Vagina (tissue), 2 donors: Measurements from ENCODE around the gene IER5L. TPM values are rescaled to one million over a fixed set of nuclear protein-coding genes. Genes with fewer than 3 reads are reported as not detected.
"Not testable (repeated sequence)": the region's sequence is repeated elsewhere in the genome, so short reads cannot be mapped to it uniquely, and the experiment has no call there.

Experiments used
- DNase-seq, 2 donors: peaks; one replicate each; pipeline ENCODE4 v3.0.0-alpha.2; 2017; ENCODE audit errors: extremely low spot score in 2 of 2
- H3K27ac ChIP-seq: fragments of 200-600 bp; sonication (generic); one replicate; pipeline ENCODE4 v1.5.1; 2019
- H3K27me3 ChIP-seq: fragments of 200-600 bp; sonication (generic); one replicate; pipeline ENCODE4 v1.5.1; 2019
- H3K36me3 ChIP-seq, 2 donors: fragments of 200-600 bp; sonication (generic); one replicate each; pipeline ENCODE4 v1.5.1; 2017 to 2019
- H3K4me1 ChIP-seq: fragments of 200-600 bp; sonication (generic); one replicate; pipeline ENCODE4 v1.5.1; 2019
- H3K4me3 ChIP-seq, 2 donors: fragments of 200-600 bp; sonication (generic); 1 replicate in 1 of 2; 2 replicates in 1 of 2; pipeline ENCODE4 v1.5.1; 2016 to 2019
- H3K9me3 ChIP-seq: fragments of 200-600 bp; sonication (generic); one replicate; pipeline ENCODE4 v1.5.1; 2019
- POLR2A ChIP-seq, 2 donors: fragments of 450-650 bp; IDR thresholded peaks; one replicate each; pipeline ENCODE4 v1.6.1; 2017; ENCODE audit warnings: antibody characterized with exemption in 2 of 2, mild to moderate bottlenecking in 2 of 2, moderate library complexity in 2 of 2
- POLR2AphosphoS5 ChIP-seq, 2 donors: sonication (generic); formaldehyde crosslinking; IDR thresholded peaks; one replicate each; pipeline ENCODE4 v1.9.0; 2017; ENCODE audit warnings: antibody characterized with exemption in 2 of 2, mild to moderate bottlenecking in 2 of 2, low read depth in 1 of 2; ENCODE audit not compliant: insufficient read depth in 1 of 2
- intact Hi-C: fragments of 100-400 bp; cut with DNase I; formaldehyde crosslinking; loops from one replicate; pipeline ENCODE4 v1.15.1; 2023
- total RNA-seq: library from RNA; depleted of rRNA; stranded (reverse); fragments of >200 nt; gene quantifications from one replicate; pipeline ENCODE4 v1.2.3, GENCODE V29; 2016
- TF ChIP-seq, protein P1 (sequence below), 3 experiments: fragments of 450-650 bp in 2 of 3; fragments of 200-600 bp in 1 of 3; sonication (generic) in 1 of 3; IDR thresholded peaks; one replicate each; pipeline ENCODE4 v1.5.1; 2017 to 2019; ENCODE audit warnings: antibody characterized with exemption in 3 of 3, mild to moderate bottlenecking in 2 of 3, moderate library complexity in 2 of 3

IER5L gene
- total RNA-seq, 1 donor from 2014 or later = 34.4 TPM

DNA sequence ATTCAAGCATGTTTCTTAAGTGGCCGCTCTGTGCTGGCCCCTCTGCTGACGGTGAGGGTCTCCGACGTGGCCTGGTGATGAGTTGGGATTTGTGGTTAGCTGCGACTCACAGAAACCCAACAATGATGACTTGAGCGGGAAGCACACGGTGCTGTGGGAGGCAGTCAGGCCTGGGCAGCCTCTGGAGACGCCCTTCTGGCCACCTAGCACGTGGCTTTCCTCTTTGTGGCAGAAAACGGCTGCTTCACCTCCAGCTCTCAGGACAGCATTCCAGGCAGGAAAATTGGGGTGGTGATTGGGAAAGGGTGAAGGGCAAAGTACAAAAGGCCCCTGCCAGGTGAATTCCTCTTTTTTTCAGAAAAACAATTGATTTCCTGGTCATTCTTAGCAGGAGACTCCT, 17.5 kb upstream of the IER5L start:
- Histone ChIP-seq H3K27ac (no peak overlapping the region), H3K27me3 (no peaks in the 10 kb centered on the region), H3K9me3 (no peaks in the 10 kb centered on the region), H3K4me1 (peaks cover 32% of the 10 kb centered on the region), H3K4me3 (no peak overlapping the region), H3K36me3 (no peaks in the 10 kb centered on the region)
- intact Hi-C loops = no loop called here
- TF ChIP-seq, protein P1, sequence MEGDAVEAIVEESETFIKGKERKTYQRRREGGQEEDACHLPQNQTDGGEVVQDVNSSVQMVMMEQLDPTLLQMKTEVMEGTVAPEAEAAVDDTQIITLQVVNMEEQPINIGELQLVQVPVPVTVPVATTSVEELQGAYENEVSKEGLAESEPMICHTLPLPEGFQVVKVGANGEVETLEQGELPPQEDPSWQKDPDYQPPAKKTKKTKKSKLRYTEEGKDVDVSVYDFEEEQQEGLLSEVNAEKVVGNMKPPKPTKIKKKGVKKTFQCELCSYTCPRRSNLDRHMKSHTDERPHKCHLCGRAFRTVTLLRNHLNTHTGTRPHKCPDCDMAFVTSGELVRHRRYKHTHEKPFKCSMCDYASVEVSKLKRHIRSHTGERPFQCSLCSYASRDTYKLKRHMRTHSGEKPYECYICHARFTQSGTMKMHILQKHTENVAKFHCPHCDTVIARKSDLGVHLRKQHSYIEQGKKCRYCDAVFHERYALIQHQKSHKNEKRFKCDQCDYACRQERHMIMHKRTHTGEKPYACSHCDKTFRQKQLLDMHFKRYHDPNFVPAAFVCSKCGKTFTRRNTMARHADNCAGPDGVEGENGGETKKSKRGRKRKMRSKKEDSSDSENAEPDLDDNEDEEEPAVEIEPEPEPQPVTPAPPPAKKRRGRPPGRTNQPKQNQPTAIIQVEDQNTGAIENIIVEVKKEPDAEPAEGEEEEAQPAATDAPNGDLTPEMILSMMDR (IDR thresholded peaks at IDR 0.05) = no peak
- no peak for TF ChIP-seq POLR2AphosphoS5 (IDR thresholded peaks at IDR 0.05; ENCODE audit: insufficient read depth in 1 of 2, low read depth in 1 of 2)
- TF ChIP-seq POLR2A (IDR thresholded peaks at IDR 0.05) = no peak
- DNase-seq = no peak

DNA sequence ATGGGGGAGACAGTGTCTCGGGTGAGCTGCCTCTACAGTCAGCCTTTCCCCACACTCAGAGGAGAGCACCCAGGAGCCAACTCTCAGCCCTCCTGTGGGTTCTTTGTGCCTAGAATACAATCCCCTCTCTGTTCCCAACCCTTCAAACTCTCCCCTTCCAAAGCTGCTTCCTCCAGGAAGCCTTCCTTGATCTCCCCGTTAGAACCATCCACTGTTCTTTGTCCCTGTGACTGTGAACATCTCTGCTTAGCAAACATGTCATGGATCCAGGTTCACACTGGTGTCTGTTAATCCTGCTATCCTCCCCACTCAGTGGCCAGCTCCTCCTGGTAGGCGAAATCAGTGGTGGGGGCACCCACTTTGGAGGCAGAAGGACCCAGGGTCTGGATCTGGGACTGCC, 16.2 kb upstream of the IER5L start:
- no peak overlapping the region for H3K4me3 ChIP-seq
- intact Hi-C loops = no loop called here
- peaks cover 32% of the 10 kb centered on the region for H3K4me1 ChIP-seq
- no peaks in the 10 kb centered on the region for H3K27me3 ChIP-seq
- no peak for DNase-seq
- no peak for TF ChIP-seq POLR2AphosphoS5 (IDR thresholded peaks at IDR 0.05; ENCODE audit: insufficient read depth in 1 of 2, low read depth in 1 of 2)
- TF ChIP-seq POLR2A (IDR thresholded peaks at IDR 0.05) = no peak
- TF ChIP-seq, protein P1 (IDR thresholded peaks at IDR 0.05) = no peak
- H3K27ac ChIP-seq = peak overlapping the region; percentile 35
- no peaks in the 10 kb centered on the region for H3K9me3 ChIP-seq
- no peaks in the 10 kb centered on the region for H3K36me3 ChIP-seq

DNA sequence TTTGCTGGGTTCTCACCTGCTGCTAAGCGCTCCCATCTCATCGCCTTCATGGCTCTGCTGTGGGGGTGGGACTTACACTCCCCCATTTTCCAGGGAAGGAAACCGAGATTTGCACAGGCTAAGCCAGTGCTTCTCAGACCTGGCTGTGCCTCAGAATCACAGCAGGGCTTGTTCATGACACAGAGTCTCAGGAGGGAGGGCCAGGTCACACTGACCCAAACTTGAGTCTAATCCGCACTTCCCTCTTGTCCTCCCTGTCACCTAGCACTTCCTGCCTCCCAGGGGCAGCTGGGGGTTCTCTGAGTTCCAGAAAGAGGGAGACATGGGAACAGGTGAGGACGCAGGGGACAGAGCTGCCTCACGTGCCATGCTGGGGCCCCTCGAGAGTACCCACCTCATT, 15.6 kb upstream of the IER5L start:
- no peaks in the 10 kb centered on the region for H3K36me3 ChIP-seq
- H3K27me3 ChIP-seq = no peaks in the 10 kb centered on the region
- TF ChIP-seq, protein P1 (IDR thresholded peaks at IDR 0.05) = no peak
- TF ChIP-seq POLR2A (IDR thresholded peaks at IDR 0.05) (no peak), POLR2AphosphoS5 (IDR thresholded peaks at IDR 0.05; ENCODE audit: insufficient read depth in 1 of 2, low read depth in 1 of 2) (peak in 1 of 2 donors; percentile 34)
- peaks cover 27% of the 10 kb centered on the region for H3K4me1 ChIP-seq
- no peak overlapping the region for H3K4me3 ChIP-seq
- peak overlapping the region; percentile 35 for H3K27ac ChIP-seq
- no peaks in the 10 kb centered on the region for H3K9me3 ChIP-seq
- no peak for DNase-seq
- intact Hi-C loops = no loop called here

DNA sequence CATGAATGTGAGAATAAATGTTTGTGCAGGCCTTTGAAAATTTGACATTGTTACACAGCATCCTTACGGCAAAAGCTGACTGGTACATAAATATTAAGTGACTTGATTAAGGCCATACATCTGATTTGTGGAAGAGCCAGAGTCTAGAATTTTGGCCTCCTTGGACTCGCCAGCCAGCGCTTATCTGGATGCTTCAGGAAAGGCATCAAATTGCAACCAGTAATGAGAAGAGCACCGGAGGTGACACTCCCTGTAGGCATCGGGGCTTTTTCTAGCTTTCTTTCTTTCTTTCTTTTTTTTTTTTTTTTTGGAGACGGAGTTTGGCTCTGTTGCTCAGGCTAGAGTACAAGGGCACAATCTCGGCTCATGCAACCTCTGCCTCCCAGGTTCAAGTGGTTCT, 13.2 kb upstream of the IER5L start:
- intact Hi-C loops = no loop called here
- TF ChIP-seq POLR2A (IDR thresholded peaks at IDR 0.05) (no peak), POLR2AphosphoS5 (IDR thresholded peaks at IDR 0.05; ENCODE audit: insufficient read depth in 1 of 2, low read depth in 1 of 2) (no peak)
- TF ChIP-seq, protein P1 (IDR thresholded peaks at IDR 0.05) = no peak
- Histone ChIP-seq H3K9me3 (no peaks in the 10 kb centered on the region), H3K4me3 (no peak overlapping the region), H3K4me1 (peaks cover 15% of the 10 kb centered on the region), H3K36me3 (no peaks in the 10 kb centered on the region), H3K27ac (no peak overlapping the region), H3K27me3 (no peaks in the 10 kb centered on the region)
- no peak for DNase-seq

DNA sequence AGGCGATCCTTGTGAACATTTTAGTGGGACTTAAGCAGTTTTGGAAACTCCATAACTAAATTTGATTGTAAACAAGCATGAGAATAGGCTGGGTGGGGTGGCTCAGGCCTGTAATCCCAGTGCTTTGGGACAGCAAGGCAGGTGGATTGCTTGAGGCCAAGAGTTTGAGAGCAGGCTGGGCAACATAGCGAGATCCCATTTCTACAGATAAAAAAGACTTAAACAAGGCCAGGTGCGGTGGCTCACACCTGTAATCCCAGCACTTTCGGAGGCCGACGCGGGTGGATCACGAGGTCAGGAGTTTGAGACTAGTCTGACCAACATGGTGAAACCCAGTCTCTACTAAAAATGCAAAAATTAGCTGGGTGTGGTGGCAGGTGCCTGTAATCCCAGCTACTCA, 11.9 kb upstream of the IER5L start:
- H3K4me3 ChIP-seq, DNase-seq, H3K27me3 ChIP-seq, H3K27ac ChIP-seq, H3K9me3 ChIP-seq, H3K36me3 ChIP-seq, intact Hi-C loops: not testable (repeated sequence)
- peaks cover 15% of the 10 kb centered on the region for H3K4me1 ChIP-seq

DNA sequence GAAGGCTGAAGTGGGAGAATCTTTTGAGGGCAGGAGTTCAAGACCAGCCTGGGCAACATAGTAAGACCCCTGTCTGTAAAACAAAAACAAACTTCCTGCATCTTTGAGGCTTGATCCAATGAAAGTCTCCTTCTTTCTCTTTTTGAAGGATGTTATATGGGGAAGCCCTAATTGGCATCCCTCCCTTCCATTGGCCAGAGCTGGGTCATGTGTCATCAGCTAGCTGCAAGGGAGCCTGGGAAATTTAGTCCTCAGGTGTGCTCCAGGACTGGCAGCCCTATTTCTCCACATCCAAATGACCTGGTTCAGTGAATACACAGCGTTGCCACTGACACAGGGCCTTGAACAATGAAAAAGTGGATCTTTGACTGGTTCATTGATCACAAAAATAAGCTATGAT, 9.0 kb upstream of the IER5L start:
- no peaks in the 10 kb centered on the region for H3K9me3 ChIP-seq
- TF ChIP-seq, protein P1 (IDR thresholded peaks at IDR 0.05) = no peak
- TF ChIP-seq POLR2AphosphoS5 (IDR thresholded peaks at IDR 0.05; ENCODE audit: insufficient read depth in 1 of 2, low read depth in 1 of 2) = no peak
- TF ChIP-seq POLR2A (IDR thresholded peaks at IDR 0.05) = no peak
- H3K27me3 ChIP-seq = no peaks in the 10 kb centered on the region
- no peaks in the 10 kb centered on the region for H3K36me3 ChIP-seq
- H3K27ac ChIP-seq = no peak overlapping the region
- peaks cover 10% of the 10 kb centered on the region for H3K4me1 ChIP-seq
- no peak overlapping the region for H3K4me3 ChIP-seq
- DNase-seq = no peak
- intact Hi-C loops = no loop called here
